PFSK-1 (cell line): ENCODE results near the gene ACADS. TPM values are rescaled to one million over a fixed set of nuclear protein-coding genes. Genes with fewer than 3 reads are reported as not detected.

ENCODE experiments used
- FOXP2 ChIP-seq: optimal IDR thresholded peaks from 2 replicates; pipeline ENCODE3; 2011; ENCODE audit warnings: borderline replicate concordance, control low read depth, inconsistent platforms; ENCODE audit not compliant: insufficient read depth; ENCODE audit errors: extremely low read length, extremely low read depth
- POLR2AphosphoS5 ChIP-seq: IDR thresholded peaks from 2 replicates; pipeline ENCODE4 v1.6.1; 2012; ENCODE audit warnings: low read depth, mild to moderate bottlenecking, control low read depth, low read length, moderate library complexity
- SIN3A ChIP-seq: IDR thresholded peaks from 2 replicates; pipeline ENCODE4 v1.6.1; 2012; ENCODE audit warnings: mild to moderate bottlenecking, low read length, moderate library complexity, borderline replicate concordance; ENCODE audit not compliant: insufficient read depth
- TAF1 ChIP-seq: IDR thresholded peaks from 2 replicates; pipeline ENCODE4 v1.6.1; 2012; ENCODE audit warnings: low read length, control low read depth, borderline replicate concordance; ENCODE audit not compliant: insufficient read depth
- polyA plus RNA-seq: library from polyadenylated mRNA; unstranded; fragments of >200 nt; gene quantifications from one replicate; pipeline ENCODE4 v1.2.1, GENCODE V29; 2012; ENCODE audit warnings: low read depth, missing spikeins; ENCODE audit not compliant: insufficient read length
- TF ChIP-seq, protein P1 (sequence below), 2 experiments: IDR thresholded peaks; 2 replicates each; pipeline versions ENCODE4 v1.6.1 to v1.8.0; 2011 to 2012; ENCODE audit warnings: low read depth in 2 of 2, low read length in 2 of 2, control low read depth in 1 of 2, inconsistent platforms in 1 of 2, mild to moderate bottlenecking in 1 of 2, moderate library complexity in 1 of 2; ENCODE audit not compliant: insufficient read depth in 1 of 2

ACADS gene, protein sequence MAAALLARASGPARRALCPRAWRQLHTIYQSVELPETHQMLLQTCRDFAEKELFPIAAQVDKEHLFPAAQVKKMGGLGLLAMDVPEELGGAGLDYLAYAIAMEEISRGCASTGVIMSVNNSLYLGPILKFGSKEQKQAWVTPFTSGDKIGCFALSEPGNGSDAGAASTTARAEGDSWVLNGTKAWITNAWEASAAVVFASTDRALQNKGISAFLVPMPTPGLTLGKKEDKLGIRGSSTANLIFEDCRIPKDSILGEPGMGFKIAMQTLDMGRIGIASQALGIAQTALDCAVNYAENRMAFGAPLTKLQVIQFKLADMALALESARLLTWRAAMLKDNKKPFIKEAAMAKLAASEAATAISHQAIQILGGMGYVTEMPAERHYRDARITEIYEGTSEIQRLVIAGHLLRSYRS
- 14.1 TPM for polyA plus RNA-seq

DNA sequence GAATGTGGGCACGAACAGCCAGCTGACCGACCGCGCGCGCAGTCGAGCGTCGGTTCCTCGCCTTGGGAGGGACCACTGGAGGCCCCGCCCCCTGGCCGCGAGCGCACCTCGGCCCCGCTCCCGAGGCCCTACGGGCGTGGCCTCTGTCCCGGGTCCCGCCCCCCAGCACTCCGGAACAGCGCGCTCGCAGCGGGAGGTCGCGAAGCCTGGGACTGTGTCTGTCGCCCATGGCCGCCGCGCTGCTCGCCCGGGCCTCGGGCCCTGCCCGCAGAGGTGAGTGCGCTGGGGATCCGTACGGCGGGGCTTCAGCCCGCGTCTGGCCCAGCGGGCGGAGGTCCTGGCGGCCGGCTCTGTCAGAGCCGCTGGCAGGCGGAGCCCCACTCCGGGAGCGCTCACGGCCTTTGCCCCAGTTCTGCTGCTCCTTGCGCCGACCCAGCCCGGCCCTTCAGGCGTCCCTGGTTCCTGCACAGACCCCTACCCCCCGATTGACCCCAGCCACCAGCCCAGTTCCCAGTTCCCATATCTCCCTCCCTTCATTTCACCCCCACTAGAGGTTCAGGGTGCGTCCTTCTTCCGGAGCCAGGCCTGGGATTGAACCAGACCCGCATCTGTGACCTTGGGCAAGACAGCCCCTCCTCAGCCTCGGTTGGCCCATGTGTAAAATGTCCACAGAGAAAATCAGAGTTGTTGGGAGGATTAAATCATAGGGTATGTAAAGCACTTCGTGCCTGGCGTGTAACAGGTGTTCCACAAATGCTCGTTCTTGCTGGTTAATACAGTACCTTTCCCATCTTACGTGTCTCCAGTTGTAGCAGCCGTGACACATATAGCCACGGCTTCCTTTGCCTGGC lies at the start of gene ACADS:
Gene ACADS, plus strand, starts transcription at position 168 of the 851 bp plus-strand sequence. Its CDS starts 60 bp downstream, at position 228.
- TF ChIP-seq, protein P1, sequence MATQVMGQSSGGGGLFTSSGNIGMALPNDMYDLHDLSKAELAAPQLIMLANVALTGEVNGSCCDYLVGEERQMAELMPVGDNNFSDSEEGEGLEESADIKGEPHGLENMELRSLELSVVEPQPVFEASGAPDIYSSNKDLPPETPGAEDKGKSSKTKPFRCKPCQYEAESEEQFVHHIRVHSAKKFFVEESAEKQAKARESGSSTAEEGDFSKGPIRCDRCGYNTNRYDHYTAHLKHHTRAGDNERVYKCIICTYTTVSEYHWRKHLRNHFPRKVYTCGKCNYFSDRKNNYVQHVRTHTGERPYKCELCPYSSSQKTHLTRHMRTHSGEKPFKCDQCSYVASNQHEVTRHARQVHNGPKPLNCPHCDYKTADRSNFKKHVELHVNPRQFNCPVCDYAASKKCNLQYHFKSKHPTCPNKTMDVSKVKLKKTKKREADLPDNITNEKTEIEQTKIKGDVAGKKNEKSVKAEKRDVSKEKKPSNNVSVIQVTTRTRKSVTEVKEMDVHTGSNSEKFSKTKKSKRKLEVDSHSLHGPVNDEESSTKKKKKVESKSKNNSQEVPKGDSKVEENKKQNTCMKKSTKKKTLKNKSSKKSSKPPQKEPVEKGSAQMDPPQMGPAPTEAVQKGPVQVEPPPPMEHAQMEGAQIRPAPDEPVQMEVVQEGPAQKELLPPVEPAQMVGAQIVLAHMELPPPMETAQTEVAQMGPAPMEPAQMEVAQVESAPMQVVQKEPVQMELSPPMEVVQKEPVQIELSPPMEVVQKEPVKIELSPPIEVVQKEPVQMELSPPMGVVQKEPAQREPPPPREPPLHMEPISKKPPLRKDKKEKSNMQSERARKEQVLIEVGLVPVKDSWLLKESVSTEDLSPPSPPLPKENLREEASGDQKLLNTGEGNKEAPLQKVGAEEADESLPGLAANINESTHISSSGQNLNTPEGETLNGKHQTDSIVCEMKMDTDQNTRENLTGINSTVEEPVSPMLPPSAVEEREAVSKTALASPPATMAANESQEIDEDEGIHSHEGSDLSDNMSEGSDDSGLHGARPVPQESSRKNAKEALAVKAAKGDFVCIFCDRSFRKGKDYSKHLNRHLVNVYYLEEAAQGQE (IDR thresholded peaks at IDR 0.05; ENCODE audit: insufficient read depth in 1 of 2, low read depth in 2 of 2, low read length in 2 of 2), result no peak
- TF ChIP-seq POLR2AphosphoS5 (peak; percentile 76; the same call in 1 of the 2 replicates), TAF1 (no peak), SIN3A (no peak), FOXP2 (peak; percentile 63)

- no peak for TF ChIP-seq POLR2AphosphoS5
- no peak for TF ChIP-seq SIN3A
- no peak for TF ChIP-seq FOXP2
- TF ChIP-seq, protein P1 (IDR thresholded peaks at IDR 0.05; ENCODE audit: insufficient read depth in 1 of 2, low read depth in 2 of 2, low read length in 2 of 2), result no peak
- TF ChIP-seq TAF1, result no peak
Observed at GRCh38 chr12:120677765-120678473, 47.7 kb upstream of the ACADS start.

DNA sequence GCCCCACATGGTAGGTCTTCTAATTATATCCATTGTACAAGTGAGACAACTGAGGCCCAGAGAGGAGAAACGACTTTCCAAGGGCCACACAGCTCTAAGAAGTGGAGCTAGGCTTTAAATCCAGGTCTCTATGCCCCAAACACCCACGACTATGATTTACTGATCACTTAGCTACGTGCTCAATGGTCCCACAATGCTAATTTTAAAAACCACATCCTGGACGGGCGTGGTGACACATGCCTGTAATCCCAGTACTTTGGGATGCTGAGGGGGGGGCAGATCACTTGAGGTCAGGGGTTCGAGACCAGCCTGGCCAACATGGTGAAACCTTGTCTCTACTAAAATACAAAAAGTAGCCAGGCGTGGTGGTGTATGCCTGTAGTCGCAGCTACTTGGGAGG lies 47.1 kb upstream of the ACADS start:
- TF ChIP-seq FOXP2, result no peak
- TF ChIP-seq, protein P1 (IDR thresholded peaks at IDR 0.05; ENCODE audit: insufficient read depth in 1 of 2, low read depth in 2 of 2, low read length in 2 of 2), result no peak
- no peak for TF ChIP-seq TAF1
- TF ChIP-seq POLR2AphosphoS5, result no peak
- TF ChIP-seq SIN3A, result no peak

DNA sequence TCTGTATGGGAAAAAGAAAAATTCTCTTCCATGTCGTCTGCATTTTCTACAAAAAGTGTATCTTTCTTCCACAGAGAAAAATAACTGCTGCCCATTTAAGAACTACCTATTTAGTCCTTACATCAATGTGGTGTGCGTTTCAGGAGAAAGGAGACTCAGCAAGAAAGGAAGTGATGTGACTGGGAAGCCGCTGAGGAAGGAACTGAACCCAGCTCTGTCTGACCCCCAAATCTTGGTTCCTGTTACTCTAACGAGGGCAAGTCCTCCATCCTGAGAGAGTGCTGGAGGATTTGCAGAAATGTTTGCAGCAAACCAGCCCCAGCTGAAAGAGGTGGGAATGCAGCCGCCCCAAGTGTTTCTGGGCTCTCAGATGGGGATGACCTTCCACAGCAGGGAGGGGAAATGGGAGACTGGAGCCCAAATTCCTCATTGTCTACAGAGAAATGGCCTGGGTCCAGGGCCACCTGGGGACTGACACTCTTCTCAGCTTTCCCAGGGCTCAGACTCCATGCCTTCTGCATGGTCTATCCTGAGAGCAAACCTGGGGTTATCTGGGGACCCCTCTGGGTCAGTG lies 45.4 kb upstream of the ACADS start:
- TF ChIP-seq SIN3A (no peak), POLR2AphosphoS5 (no peak), FOXP2 (no peak), TAF1 (no peak)
- TF ChIP-seq, protein P1 (IDR thresholded peaks at IDR 0.05; ENCODE audit: insufficient read depth in 1 of 2, low read depth in 2 of 2, low read length in 2 of 2), result no peak
